Hematopoietic multipotent progenitor cell treated with erythropoietin and hydrocortisone succinate and interleukin-3 and kit ligand, for 8 days (in vitro differentiated cells): ENCODE results near the gene CLPX.
"Not testable (repeated sequence)": the region's sequence is repeated elsewhere in the genome, so short reads cannot be mapped to it uniquely, and the experiment has no call there.

ENCODE experiments used
- DNase-seq: peaks from one replicate; pipeline ENCODE4 v3.0.0-alpha.2; 2015

CLPX gene

DNA sequence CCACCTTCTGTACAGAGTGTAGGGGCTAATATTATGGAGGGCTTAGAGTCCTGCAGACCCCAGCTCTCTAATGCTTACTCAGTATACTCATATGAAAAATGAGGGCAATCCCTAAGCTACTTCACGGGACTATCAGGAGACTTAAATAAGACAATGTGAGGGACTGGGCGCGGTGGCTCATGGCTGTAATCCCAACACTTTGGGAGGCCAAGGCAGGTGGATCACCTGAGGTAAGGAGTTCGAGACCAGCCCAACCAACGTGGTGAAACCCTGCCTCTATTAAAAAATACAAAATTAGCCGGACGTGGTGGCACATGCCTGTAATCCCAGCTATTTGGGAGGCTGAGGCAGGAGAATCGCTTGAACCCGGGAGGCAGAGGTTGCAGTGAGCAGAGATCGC, 85.3 kb downstream of the CLPX start:
- DNase-seq = not testable (repeated sequence)

DNA sequence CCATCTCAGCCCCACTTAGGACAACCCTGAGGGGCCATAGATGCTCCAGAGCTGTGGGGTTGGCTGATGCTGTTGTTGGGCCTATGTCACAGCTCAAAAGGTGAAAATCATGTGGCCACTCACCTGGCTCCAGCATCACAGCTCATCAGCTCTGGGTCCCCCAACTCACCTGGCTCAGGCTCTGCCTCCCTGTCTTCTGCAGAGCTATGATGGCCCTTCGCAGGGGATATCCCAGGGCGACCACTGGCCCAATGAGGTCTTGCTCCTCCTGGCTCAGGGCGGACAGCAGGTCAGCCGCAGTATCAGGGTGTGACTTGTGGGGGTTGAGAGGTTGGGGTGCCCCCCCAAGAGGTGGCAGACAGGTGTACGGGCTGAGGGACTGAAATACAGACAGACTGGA, 85.8 kb downstream of the CLPX start:
- no peak for DNase-seq
